ENCODE data around the gene RCBTB1.

DNA sequence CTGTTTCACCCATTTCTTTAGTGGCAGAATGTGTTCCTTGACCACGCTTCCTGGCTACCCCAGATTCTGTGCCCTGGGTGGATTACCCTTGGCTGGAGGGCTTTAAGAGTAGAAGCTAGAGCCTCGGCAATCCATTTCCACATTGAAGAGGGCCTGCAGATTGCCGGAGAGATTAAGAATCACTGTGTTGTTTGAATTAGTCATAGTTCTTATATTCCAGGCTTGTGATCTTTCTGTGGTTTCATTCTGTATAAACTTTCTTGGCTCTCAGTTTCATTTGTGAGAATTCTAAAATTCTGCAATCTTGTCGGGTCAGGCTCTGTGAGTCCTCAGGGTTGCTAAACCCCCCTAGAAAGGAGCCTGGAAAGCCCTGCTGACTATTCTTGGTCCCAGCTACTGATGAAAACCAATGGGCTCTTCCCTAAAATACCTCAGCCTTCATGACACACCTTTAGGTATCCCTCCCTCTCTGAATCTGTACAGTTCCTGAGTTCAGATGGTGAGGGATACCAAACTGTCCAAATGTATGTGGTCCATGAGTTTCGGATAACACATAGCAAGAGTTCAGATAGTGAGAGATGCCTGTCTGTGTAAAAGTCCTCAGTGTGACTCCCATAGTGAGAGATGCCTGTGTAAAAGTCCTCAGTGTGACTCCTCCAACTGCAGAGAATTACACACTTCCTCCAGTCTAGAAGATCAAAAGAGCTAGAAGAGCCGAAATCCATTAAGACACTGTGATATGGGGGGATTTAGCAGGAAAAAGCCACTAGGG is 85.3 kb downstream of the RCBTB1 start:
- TF ChIP-seq, protein P1, sequence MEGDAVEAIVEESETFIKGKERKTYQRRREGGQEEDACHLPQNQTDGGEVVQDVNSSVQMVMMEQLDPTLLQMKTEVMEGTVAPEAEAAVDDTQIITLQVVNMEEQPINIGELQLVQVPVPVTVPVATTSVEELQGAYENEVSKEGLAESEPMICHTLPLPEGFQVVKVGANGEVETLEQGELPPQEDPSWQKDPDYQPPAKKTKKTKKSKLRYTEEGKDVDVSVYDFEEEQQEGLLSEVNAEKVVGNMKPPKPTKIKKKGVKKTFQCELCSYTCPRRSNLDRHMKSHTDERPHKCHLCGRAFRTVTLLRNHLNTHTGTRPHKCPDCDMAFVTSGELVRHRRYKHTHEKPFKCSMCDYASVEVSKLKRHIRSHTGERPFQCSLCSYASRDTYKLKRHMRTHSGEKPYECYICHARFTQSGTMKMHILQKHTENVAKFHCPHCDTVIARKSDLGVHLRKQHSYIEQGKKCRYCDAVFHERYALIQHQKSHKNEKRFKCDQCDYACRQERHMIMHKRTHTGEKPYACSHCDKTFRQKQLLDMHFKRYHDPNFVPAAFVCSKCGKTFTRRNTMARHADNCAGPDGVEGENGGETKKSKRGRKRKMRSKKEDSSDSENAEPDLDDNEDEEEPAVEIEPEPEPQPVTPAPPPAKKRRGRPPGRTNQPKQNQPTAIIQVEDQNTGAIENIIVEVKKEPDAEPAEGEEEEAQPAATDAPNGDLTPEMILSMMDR (IDR thresholded peaks at IDR 0.05; ENCODE audit: low read depth, low read length, poor library complexity, severe bottlenecking) = no peak
- TF ChIP-seq EZH2phosphoT487 (IDR thresholded peaks at IDR 0.05; ENCODE audit: borderline replicate concordance, low read length) = no peak
